Medulla oblongata (tissue), 1 donor: Measurements from ENCODE around the gene CMPK2.

ENCODE experiments used
- DNase-seq: peaks from one replicate; pipeline ENCODE4 v3.0.0-alpha.2; 2015; ENCODE audit errors: extremely low spot score

The CMPK2 gene

GRCh38 chr2:6810961-6811360 lies 54.7 kb downstream of the CMPK2 start:
- DNase-seq = no peak

- DNase-seq = no peak
Measured at GRCh38 chr2:6808426-6808825, 57.3 kb downstream of the CMPK2 start.

GRCh38 chr2:6806604-6807003 lies 59.1 kb downstream of the CMPK2 start:
- no peak for DNase-seq

GRCh38 chr2:6800553-6800952 lies 65.2 kb downstream of the CMPK2 start:
- DNase-seq = no peak
